ENCODE measurements around the gene AOC1. TPM values are rescaled to one million over a fixed set of nuclear protein-coding genes. Genes with fewer than 3 reads are reported as not detected.

Gene AOC1
- total RNA-seq, 1 donor from 2014 or later = not detected

- Histone ChIP-seq H3K4me3 (no peak overlapping the region), H3K9me3 (no peaks in the 10 kb centered on the region), H3K36me3 (no peaks in the 10 kb centered on the region), H3K4me1 (no peaks in the 10 kb centered on the region), H3K27me3 (no peaks in the 10 kb centered on the region), H3K27ac (no peak overlapping the region)
- peak in 1 of 2 donors; percentile 42 for DNase-seq (ENCODE audit: extremely low spot score in 2 of 2)
- no peak for TF ChIP-seq CTCF (IDR thresholded peaks at IDR 0.05)
- no peak for TF ChIP-seq POLR2A (IDR thresholded peaks at IDR 0.05)
- no peak for TF ChIP-seq POLR2AphosphoS5 (IDR thresholded peaks at IDR 0.05; ENCODE audit: insufficient read depth in 1 of 2, low read depth in 1 of 2)
- intact Hi-C loops (cut with DNase I) = no loop called here
Measured at GRCh38 chr7:150862356-150862755, 10.0 kb downstream of the AOC1 start.

- no peak overlapping the region for H3K27ac ChIP-seq
- no peaks in the 10 kb centered on the region for H3K9me3 ChIP-seq
- TF ChIP-seq POLR2A (IDR thresholded peaks at IDR 0.05) (no peak), CTCF (IDR thresholded peaks at IDR 0.05) (no peak), POLR2AphosphoS5 (IDR thresholded peaks at IDR 0.05; ENCODE audit: insufficient read depth in 1 of 2, low read depth in 1 of 2) (no peak)
- H3K4me1 ChIP-seq = no peaks in the 10 kb centered on the region
- H3K36me3 ChIP-seq = no peaks in the 10 kb centered on the region
- H3K27me3 ChIP-seq = no peaks in the 10 kb centered on the region
- DNase-seq (ENCODE audit: extremely low spot score in 2 of 2) = peak in 1 of 2 donors; percentile 32
- H3K4me3 ChIP-seq = no peak overlapping the region
- intact Hi-C loops (cut with DNase I) = no loop called here
Measured at GRCh38 chr7:150863946-150864345, 11.6 kb downstream of the AOC1 start.

- TF ChIP-seq CTCF (IDR thresholded peaks at IDR 0.05) (no peak), POLR2AphosphoS5 (IDR thresholded peaks at IDR 0.05; ENCODE audit: insufficient read depth in 1 of 2, low read depth in 1 of 2) (no peak), POLR2A (IDR thresholded peaks at IDR 0.05) (no peak)
- H3K36me3 ChIP-seq = no peaks in the 10 kb centered on the region
- DNase-seq (ENCODE audit: extremely low spot score in 2 of 2) = no peak
- H3K9me3 ChIP-seq = no peaks in the 10 kb centered on the region
- H3K27ac ChIP-seq = no peak overlapping the region
- no peaks in the 10 kb centered on the region for H3K4me1 ChIP-seq
- H3K4me3 ChIP-seq = no peak overlapping the region
- H3K27me3 ChIP-seq = no peaks in the 10 kb centered on the region
- intact Hi-C loops (cut with DNase I) = no loop called here
Measured at GRCh38 chr7:150866932-150867564, 14.7 kb downstream of the AOC1 start.

GRCh38 chr7:150867605-150868004 is 15.3 kb downstream of the AOC1 start:
- H3K4me1 ChIP-seq = no peaks in the 10 kb centered on the region
- H3K27ac ChIP-seq = no peak overlapping the region
- no peak for DNase-seq (ENCODE audit: extremely low spot score in 2 of 2)
- H3K4me3 ChIP-seq = no peak overlapping the region
- no peaks in the 10 kb centered on the region for H3K27me3 ChIP-seq
- no peaks in the 10 kb centered on the region for H3K36me3 ChIP-seq
- intact Hi-C loops (cut with DNase I) = no loop called here
- TF ChIP-seq POLR2A (IDR thresholded peaks at IDR 0.05) (no peak), CTCF (IDR thresholded peaks at IDR 0.05) (no peak), POLR2AphosphoS5 (IDR thresholded peaks at IDR 0.05; ENCODE audit: insufficient read depth in 1 of 2, low read depth in 1 of 2) (no peak)
- no peaks in the 10 kb centered on the region for H3K9me3 ChIP-seq

- H3K9me3 ChIP-seq = no peaks in the 10 kb centered on the region
- H3K4me3 ChIP-seq = no peak overlapping the region
- H3K4me1 ChIP-seq = no peaks in the 10 kb centered on the region
- H3K27me3 ChIP-seq = no peaks in the 10 kb centered on the region
- H3K27ac ChIP-seq = no peak overlapping the region
- intact Hi-C loops (cut with DNase I) = no loop called here
- peak in 1 of 2 donors; percentile 22 for DNase-seq (ENCODE audit: extremely low spot score in 2 of 2)
- no peaks in the 10 kb centered on the region for H3K36me3 ChIP-seq
- no peak for TF ChIP-seq POLR2AphosphoS5 (IDR thresholded peaks at IDR 0.05; ENCODE audit: insufficient read depth in 1 of 2, low read depth in 1 of 2)
- no peak for TF ChIP-seq CTCF (IDR thresholded peaks at IDR 0.05)
- no peak for TF ChIP-seq POLR2A (IDR thresholded peaks at IDR 0.05)
Measured at GRCh38 chr7:150869467-150869866, 17.1 kb downstream of the AOC1 start.

Measured in vagina (tissue), 2 donors.